GM21737 (cell line): ENCODE measurements around the gene R3HCC1L.
"Not testable (repeated sequence)": the region's sequence is repeated elsewhere in the genome, so short reads cannot be mapped to it uniquely, and the experiment has no call there.

ENCODE experiments used
- ATAC-seq: cut with Tn5 transposase; IDR thresholded peaks from one replicate; pipeline ENCODE4 v1.9.1; 2021; ENCODE audit warnings: mild to moderate bottlenecking, moderate library complexity; ENCODE audit not compliant: unreplicated experiment

Gene R3HCC1L

GRCh38 chr10:98170249-98171117 lies 36.0 kb downstream of the R3HCC1L start:
- no peak for ATAC-seq

GRCh38 chr10:98172073-98172472 lies 37.6 kb downstream of the R3HCC1L start:
- no peak for ATAC-seq

- no peak for ATAC-seq
Measured at GRCh38 chr10:98172495-98172894, 38.0 kb downstream of the R3HCC1L start.

DNA sequence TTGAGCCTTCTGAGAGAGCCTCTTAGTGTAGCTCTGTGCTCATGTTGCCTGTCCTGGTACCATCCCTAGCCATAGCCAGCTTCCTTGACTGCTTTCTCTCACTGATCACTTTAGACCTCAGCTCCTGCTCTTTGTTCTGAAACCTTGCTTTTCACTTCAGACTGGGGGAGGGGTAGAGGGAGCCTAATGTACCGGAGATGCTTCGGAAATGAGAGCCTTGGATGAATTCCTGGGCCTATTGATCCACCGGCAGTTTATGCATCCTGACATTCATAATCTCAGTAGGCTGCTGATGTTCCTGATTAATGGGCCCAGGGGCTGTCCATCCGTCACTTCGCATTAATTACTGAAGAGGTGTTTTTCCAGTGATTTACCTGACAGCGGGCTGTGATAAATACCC lies 38.8 kb downstream of the R3HCC1L start:
- ATAC-seq, result no peak

GRCh38 chr10:98182351-98182915 lies 48.0 kb downstream of the R3HCC1L start:
- ATAC-seq, result not testable (repeated sequence)

DNA sequence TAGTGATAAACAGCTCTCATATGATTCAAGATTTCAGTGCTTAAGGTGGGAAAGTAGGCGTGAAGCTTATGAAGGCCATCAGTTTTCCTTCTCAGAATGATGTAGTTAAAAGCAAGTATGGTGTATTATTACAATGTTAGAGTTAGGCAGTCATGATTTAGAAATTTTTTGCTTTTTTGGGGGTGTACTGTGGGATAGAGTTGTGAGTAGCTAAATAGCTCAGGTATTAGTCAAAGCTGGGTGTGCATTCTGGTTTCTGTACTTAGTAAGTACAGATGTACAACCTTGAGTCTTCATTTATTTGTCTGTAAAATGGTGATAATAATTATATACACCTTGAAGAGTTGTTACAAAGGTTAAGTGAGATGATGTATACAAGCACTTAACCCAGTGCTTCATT lies 52.2 kb downstream of the R3HCC1L start:
- no peak for ATAC-seq

- ATAC-seq, result not testable (repeated sequence)
Measured at GRCh38 chr10:98190773-98191172, 56.3 kb downstream of the R3HCC1L start.

GRCh38 chr10:98193037-98193436 lies 58.6 kb downstream of the R3HCC1L start:
- ATAC-seq, result no peak

GRCh38 chr10:98194633-98195032 lies 60.2 kb downstream of the R3HCC1L start:
- no peak for ATAC-seq

DNA sequence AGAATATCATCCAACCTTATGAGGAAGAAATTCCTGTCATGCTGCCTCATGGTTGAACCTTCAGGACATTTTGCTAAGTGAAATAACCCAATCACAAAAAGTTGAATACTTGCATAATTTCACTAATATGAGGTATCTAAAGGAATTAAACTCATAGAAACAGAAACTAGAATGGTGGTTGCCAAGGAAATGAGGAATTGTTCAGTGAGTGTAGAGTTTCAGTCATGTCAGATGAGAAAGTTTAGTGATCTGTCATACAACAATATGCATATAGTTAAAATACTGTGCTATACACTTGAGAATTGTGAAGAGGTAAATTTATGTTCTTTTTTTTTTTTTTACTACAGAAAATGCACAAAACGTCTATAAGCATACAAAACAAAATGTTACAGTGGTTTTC lies 60.7 kb downstream of the R3HCC1L start:
- ATAC-seq, result no peak

- no peak for ATAC-seq
Measured at GRCh38 chr10:98196985-98197384, 62.5 kb downstream of the R3HCC1L start.

DNA sequence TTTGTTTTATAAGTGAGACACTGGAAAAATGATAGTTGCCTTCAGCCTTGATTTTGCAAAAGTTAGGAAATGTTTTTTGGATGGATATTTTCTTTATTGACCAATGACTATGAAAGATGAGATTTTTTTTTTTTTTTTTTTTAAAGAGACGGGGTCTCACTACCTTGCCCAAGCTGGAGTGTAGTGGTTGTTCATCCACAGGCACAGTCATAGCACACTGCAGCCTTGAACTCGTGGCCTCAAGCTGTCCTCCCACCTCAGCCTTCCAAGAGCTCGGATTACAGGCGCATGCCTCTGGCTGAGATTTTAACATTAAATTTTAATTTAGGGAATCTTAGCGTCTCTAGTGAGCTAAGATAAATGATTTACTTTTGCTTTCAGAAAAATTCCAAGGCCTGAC lies 67.3 kb downstream of the R3HCC1L start:
- ATAC-seq, result no peak

DNA sequence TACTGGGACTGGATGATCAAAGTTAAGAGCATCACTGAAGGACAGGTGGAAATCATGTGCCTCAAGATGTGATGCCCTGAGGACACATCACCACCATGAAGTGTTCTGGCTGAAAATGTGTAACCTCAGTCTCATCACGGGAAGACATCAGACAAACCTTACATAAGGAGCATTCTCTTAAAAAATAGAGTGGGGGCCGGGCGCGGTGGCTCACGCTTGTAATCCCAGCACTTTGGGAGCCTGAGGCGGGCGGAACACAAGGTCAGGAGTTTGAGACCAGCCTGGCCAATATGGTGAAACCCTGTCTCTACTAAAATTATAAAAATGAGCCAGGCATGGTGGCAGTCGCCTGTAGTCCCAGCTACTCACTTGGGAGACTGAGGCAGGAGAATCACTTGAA lies 67.9 kb downstream of the R3HCC1L start:
- ATAC-seq, result no peak

GRCh38 chr10:98205351-98205750 lies 70.9 kb downstream of the R3HCC1L start:
- no peak for ATAC-seq

GRCh38 chr10:98208925-98209324 lies 74.5 kb downstream of the R3HCC1L start:
- no peak for ATAC-seq

DNA sequence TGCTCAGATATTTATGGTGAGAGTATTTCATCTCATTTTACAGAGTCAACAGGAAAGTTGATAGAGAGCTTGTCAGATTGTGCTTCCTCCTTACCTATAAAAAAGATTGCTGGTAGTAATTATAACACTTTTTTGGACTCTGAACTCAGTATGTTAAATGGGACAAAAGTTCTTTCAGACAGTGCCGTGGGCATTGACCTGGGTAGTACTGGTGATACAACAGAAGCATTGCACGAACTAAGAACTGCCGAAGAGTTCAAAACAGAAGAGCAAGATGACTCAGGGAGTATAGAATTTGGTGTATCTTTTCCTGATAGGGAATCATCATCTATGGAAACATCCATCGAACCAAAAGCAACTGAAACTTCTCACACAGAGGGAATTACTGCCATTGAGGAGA lies 75.0 kb downstream of the R3HCC1L start:
- no peak for ATAC-seq

- ATAC-seq, result no peak
Measured at GRCh38 chr10:98212196-98212595, 77.7 kb downstream of the R3HCC1L start.

GRCh38 chr10:98213740-98214139 lies 79.3 kb downstream of the R3HCC1L start:
- ATAC-seq, result no peak

DNA sequence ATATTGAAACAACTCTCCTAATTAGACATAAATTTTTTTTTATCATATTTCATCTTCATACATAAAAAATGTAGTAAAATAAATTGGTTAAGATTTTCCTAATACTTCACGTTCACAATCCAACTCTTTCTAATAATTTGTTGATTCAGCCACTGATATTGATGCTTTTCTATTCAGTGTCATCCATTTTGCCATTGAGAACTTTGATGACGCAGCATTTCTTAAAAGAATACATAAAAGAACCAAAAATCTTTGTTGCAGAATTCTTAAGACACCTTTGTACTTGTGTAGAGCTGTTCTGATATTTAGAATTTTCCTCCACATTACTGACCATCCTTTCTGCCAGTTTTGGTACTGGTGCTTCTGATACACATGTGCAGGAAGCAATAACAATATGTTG lies 80.9 kb downstream of the R3HCC1L start:
- ATAC-seq, result no peak

DNA sequence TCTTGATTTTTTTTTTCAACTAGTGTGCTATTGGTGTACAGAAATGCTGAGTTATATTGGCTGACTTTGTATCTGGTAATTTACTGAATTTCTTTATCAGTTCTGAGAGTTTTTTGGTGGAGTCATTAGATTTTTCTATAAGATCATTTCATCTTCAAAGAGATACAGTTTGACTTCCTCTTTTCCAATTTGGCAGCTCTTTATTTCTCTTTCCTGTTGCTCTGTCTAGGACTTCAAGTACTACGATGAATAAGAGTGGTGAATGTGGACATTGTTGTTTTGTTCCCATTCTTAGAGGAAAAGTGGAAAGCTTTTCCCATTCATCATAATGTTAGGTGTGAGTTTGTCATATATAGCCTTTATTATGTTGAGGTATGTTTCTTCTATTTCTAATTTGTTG lies 83.3 kb downstream of the R3HCC1L start:
- ATAC-seq, result no peak

GRCh38 chr10:98223874-98224273 lies 89.4 kb downstream of the R3HCC1L start:
- no peak for ATAC-seq

DNA sequence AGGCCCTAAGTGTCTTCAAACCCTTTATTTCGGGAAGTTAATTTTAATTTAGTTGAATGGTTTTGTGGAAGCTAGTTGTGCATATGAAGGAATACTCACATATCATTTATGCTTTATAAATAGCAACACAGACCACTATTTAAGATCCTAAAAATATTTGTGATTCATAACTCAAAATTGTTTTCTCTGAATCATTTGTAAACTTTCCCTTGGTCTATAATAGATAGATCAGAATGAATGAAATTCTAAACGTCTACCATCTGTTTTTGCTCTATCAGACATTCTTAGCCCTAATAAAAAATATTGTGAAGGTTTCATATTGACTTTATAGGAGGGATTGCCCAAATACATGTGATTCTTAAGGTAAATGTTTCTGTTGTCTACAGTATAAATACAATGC lies 90.1 kb downstream of the R3HCC1L start:
- no peak for ATAC-seq

GRCh38 chr10:98224996-98225395 lies 90.5 kb downstream of the R3HCC1L start:
- no peak for ATAC-seq
